Esophagus squamous epithelium (tissue), 5 donors: ENCODE results near the gene LBHD2. TPM values are rescaled to one million over a fixed set of nuclear protein-coding genes. Genes with fewer than 3 reads are reported as not detected.
A peak's percentile ranks its signal among the peaks of the same experiment; 100 is the strongest.

Experiments
- DNase-seq: peaks from one replicate; lab custom pipeline; 2025; lab: John Stamatoyannopoulos, UW
- H3K27ac ChIP-seq, 4 donors: fragments of 200-600 bp; sonication (generic); one replicate each; pipeline ENCODE4 v1.5.1; 2016 to 2019; ENCODE audit warnings: mild to moderate bottlenecking in 1 of 4
- H3K27me3 ChIP-seq, 4 donors: fragments of 200-600 bp; sonication (generic); 1 replicate in 3 of 4; 2 replicates in 1 of 4; pipeline versions ENCODE4 v1.5.1 to v1.6.0; 2017 to 2021; ENCODE audit warnings: antibody characterized with exemption in 1 of 4
- H3K36me3 ChIP-seq, 3 donors: fragments of 200-600 bp; sonication (generic); one replicate each; pipeline ENCODE4 v1.5.1; 2016 to 2019
- H3K4me1 ChIP-seq, 3 donors: fragments of 200-600 bp; sonication (generic); one replicate each; pipeline ENCODE4 v1.5.1; 2017 to 2019
- H3K4me3 ChIP-seq, 4 donors: fragments of 200-600 bp; sonication (generic); 1 replicate in 3 of 4; 2 replicates in 1 of 4; pipeline ENCODE4 v1.5.1; 2016 to 2019; ENCODE audit warnings: mild to moderate bottlenecking in 2 of 4, moderate library complexity in 1 of 4
- H3K9me3 ChIP-seq, 3 donors: fragments of 200-600 bp; sonication (generic); one replicate each; pipeline ENCODE4 v1.5.1; 2016 to 2019
- POLR2A ChIP-seq, 4 donors: fragments of 450-650 bp; IDR thresholded peaks; one replicate each; pipeline ENCODE4 v1.6.1; 2017; ENCODE audit warnings: antibody characterized with exemption in 4 of 4, mild to moderate bottlenecking in 4 of 4, moderate library complexity in 3 of 4
- WGBS, 2 donors: methylation state at CpG; one replicate each; pipeline ENCODE4 v1.1.5; 2018; 5-methylcytosine and 5-hydroxymethylcytosine counted together
- intact Hi-C: fragments of 100-400 bp; cut with DNase I; formaldehyde crosslinking; loops from one replicate; pipeline ENCODE4 v1.15.0; 2022
- total RNA-seq, 4 donors: library from RNA; depleted of rRNA; stranded (reverse); fragments of >200 nt; gene quantifications; one replicate each; pipeline ENCODE4 v1.1.0, GENCODE V29; 2016
- TF ChIP-seq, protein P1 (sequence below), 6 experiments: fragments of 450-650 bp in 4 of 6; fragments of 200-600 bp in 2 of 6; sonication (generic) in 2 of 6; IDR thresholded peaks; one replicate each; pipeline ENCODE4 v1.5.1; 2016 to 2019; ENCODE audit warnings: antibody characterized with exemption in 6 of 6, mild to moderate bottlenecking in 4 of 6, moderate library complexity in 4 of 6
- donor health status: DM: yes; HTN: yes; CAD: no.

Gene LBHD2
- total RNA-seq, 4 donors from 2014 or later: 1.1 TPM; not detected in 3

DNA sequence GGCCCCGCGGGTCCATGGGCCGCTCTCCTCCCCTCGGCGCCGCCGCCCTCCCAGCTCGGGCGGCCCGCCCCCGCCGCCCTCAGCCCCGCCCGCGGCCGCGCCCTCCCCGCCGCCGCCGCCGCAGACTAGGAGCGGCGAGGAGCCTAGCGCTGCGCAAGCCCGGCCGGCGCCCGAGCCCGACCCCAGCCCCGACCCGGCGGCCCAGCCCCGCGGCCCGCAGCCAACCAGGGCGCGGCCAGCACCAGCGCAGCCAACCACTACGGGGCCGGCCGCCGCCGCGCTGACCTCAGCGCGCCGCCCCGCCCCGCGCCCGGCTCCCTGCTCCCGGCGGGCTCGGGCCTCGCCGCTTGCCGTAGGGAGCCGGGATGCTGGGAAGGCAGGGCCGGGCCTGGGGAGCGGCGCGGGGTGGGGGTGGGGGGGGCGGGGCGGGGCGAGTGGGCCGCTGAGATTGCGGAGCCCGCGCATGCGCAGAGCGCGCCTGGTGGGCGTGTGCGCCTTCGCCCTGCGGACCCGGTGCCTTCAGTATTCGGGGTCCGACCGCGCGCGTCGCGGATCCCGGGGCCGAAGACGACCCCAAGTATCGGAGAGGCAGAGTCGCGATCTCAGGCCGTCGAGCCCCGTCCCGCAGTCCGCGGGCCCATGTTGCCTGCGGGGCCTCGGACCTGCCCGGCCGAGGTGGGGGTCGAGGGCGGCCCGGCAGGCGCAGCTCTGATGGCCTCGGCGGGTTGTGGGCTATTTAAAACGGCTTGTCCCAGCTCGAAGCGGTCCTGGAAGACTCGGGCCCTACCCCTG, 26.4 kb upstream of the LBHD2 start, which contains the start of gene CDC42BPB:
Gene CDC42BPB, minus strand, starts transcription at position 178 of the 792 bp plus-strand sequence. CDS start 376 bp downstream, outside the sequence.
- no peaks in the 10 kb centered on the region for H3K9me3 ChIP-seq
- no peaks in the 10 kb centered on the region for H3K27me3 ChIP-seq
- peak within 1 kb of the TSS; percentile 93 to 99 (median 98) for H3K27ac ChIP-seq
- TF ChIP-seq POLR2A (IDR thresholded peaks at IDR 0.05): peak in 1 of 4 donors; percentile 74
- TF ChIP-seq, protein P1, sequence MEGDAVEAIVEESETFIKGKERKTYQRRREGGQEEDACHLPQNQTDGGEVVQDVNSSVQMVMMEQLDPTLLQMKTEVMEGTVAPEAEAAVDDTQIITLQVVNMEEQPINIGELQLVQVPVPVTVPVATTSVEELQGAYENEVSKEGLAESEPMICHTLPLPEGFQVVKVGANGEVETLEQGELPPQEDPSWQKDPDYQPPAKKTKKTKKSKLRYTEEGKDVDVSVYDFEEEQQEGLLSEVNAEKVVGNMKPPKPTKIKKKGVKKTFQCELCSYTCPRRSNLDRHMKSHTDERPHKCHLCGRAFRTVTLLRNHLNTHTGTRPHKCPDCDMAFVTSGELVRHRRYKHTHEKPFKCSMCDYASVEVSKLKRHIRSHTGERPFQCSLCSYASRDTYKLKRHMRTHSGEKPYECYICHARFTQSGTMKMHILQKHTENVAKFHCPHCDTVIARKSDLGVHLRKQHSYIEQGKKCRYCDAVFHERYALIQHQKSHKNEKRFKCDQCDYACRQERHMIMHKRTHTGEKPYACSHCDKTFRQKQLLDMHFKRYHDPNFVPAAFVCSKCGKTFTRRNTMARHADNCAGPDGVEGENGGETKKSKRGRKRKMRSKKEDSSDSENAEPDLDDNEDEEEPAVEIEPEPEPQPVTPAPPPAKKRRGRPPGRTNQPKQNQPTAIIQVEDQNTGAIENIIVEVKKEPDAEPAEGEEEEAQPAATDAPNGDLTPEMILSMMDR (IDR thresholded peaks at IDR 0.05): peak in 1 of 6 experiments; percentile 4
- H3K4me3 ChIP-seq: peak within 1 kb of the TSS; percentile 71 to 90 (median 86)
- H3K36me3 ChIP-seq: no peaks in the 10 kb centered on the region
- peaks cover 24 to 68% (median 26%) of the 10 kb centered on the region in 3 donors for H3K4me1 ChIP-seq
- no peak for DNase-seq
- intact Hi-C loops: no loop called here
- no CpG with 5 or more reads among the region's 113 CpGs for WGBS, 2 donors

DNA sequence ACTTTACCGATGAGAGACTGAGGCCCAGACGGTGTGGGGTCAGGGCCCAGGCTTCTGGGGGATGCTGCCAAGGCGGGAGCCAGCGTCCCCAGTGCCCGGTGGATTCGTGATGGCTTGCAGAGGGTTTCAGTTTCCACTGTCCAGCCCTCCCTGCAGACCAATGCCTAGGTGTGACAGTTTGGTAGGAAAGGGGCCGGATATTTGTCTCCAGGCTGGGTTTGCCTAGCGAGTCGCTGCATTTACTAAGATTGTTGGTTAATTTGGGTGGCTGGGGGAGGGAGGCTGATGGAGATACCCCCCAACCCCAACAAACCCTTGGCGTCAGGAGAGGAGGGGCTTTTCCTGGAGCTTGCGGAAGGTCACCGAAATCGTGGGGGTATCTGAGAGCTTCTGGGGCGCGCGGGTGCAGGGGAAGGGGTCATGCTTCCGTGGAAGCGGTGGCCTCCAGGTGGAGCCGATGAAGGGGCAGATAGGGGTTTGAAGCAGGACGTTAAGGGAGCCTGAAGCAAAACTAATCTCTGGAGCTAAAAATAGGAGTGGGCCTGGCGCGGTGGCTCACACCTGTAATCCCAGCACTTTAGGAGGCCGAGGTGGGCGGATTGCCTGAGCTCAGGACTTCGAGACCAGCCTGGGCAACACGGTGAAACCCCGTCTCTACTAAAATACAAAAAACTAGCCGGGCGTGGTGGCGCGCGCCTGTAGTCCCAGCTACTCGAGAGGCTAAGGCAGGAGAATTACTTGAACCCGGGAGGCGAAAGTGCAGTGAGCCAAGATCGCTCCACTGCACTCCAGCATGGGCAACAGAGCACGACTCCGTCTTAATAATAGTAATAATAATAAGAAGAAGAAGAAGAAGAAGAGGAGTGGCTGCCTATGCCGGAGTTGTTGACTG, 25.6 kb upstream of the LBHD2 start:
- Histone ChIP-seq H3K9me3 (no peaks in the 10 kb centered on the region), H3K36me3 (no peaks in the 10 kb centered on the region), H3K27ac (peak overlapping the region; percentile 93 to 99 (median 98)), H3K4me1 (peaks cover 24 to 62% (median 26%) of the 10 kb centered on the region in 3 donors), H3K27me3 (no peaks in the 10 kb centered on the region), H3K4me3 (peak overlapping the region; percentile 71 to 90 (median 86))
- WGBS, 2 donors: 41 to 59% methylated on average over 23 to 33 of the region's 39 CpGs
- TF ChIP-seq, protein P1 (IDR thresholded peaks at IDR 0.05): no peak
- no peak for TF ChIP-seq POLR2A (IDR thresholded peaks at IDR 0.05)
- DNase-seq: no peak
- intact Hi-C loops: no loop called here

DNA sequence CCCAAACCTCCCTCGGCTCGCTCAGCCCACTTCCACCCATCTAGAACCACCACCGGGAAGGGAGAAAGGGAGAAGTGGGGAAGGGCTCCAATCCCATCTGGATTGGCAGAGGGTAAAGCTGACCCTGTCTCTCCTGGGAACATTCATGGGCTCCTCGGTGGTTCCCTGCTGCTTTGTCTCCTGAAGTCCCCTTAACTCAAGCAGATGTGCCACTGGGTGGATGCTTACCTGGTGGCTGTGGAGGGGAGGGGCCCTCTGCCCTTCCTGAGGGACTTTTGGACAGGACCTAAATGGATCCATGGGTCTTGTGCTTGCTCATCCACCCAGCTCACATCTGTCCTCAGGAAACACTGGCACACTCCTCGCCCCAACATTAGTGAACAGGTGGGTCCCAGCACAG, 24.5 kb upstream of the LBHD2 start:
- Histone ChIP-seq H3K36me3 (no peaks in the 10 kb centered on the region), H3K27me3 (no peaks in the 10 kb centered on the region), H3K4me1 (peaks cover 22 to 54% (median 26%) of the 10 kb centered on the region in 3 donors), H3K27ac (peak overlapping the region in 2 of 4 donors; percentile 0 to 34), H3K9me3 (no peaks in the 10 kb centered on the region), H3K4me3 (peak overlapping the region in 1 of 4 donors; percentile 86)
- TF ChIP-seq, protein P1 (IDR thresholded peaks at IDR 0.05): no peak
- no peak for TF ChIP-seq POLR2A (IDR thresholded peaks at IDR 0.05)
- intact Hi-C loops: no loop called here
- no peak for DNase-seq
- WGBS, 2 donors: 76 to 90% methylated on average over 4 to 5 of the region's 5 CpGs

DNA sequence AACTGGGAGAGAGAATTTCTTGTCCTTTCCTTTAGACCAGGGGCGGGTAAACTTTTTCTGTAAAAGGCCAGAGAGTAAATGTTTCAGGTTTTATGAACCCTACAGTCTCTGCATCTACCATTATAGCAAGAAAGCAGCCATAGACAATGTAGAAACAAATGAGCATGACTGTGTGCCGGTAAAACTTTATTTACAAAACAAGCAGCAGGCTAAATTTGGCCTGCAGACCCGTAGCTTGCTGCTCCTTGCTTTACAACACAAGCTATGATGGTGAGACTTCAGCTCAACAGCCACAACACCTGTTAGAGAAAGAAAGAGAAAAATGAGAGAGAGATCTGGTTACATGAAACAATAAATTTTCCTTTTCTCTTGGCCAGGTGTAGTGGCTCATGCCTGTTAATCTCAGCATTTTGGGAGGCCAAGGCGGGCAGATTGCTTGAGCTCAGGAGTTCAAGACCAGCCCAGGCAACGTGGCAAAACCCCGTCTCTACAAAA, 22.5 kb upstream of the LBHD2 start:
- TF ChIP-seq POLR2A (IDR thresholded peaks at IDR 0.05): no peak
- TF ChIP-seq, protein P1 (IDR thresholded peaks at IDR 0.05): no peak
- H3K27me3 ChIP-seq: no peaks in the 10 kb centered on the region
- DNase-seq: no peak
- 52 to 83% methylated on average over 4 to 6 of the region's 6 CpGs for WGBS, 2 donors
- no peak overlapping the region for H3K4me3 ChIP-seq
- H3K27ac ChIP-seq: no peak overlapping the region
- intact Hi-C loops: no loop called here
- peaks cover 16 to 54% (median 27%) of the 10 kb centered on the region in 3 donors for H3K4me1 ChIP-seq
- no peaks in the 10 kb centered on the region for H3K36me3 ChIP-seq
- H3K9me3 ChIP-seq: no peaks in the 10 kb centered on the region
